GM19438 (cell line): ENCODE results near the gene STMN3.

Experiments
- ATAC-seq: cut with Tn5 transposase; IDR thresholded peaks from one replicate; pipeline ENCODE4 v1.9.1; 2021; ENCODE audit warnings: low read depth; ENCODE audit not compliant: unreplicated experiment

STMN3 gene

DNA sequence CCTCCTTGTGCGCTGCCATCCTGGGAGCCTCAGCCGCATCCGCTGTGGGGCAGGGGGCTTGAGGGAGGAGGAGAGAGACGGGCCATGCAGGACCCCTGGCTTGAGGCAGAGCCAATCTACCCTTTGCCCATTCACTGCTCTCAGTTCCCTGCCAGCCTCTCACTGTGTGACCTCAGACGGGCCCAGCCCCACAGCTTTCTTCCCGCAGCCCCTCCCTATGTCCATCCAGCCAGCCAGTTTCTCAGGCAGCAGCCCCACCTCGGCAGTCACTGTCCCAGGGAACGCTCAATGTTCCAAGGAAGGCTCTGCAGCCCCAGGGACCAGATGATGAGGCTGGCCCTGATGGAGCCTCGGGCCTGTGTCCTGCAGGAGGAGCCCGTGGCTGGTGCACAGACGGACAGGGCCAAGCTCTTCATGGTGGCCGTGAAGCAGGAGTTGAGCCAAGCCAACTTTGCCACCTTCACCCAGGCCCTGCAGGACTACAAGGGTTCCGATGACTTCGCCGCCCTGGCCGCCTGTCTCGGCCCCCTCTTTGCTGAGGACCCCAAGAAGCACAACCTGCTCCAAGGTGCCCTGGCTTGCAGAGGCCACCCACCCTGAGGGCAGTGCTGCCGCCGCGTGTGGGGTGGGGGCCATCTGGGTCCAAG is 39.3 kb upstream of the STMN3 start:
- ATAC-seq: no peak

DNA sequence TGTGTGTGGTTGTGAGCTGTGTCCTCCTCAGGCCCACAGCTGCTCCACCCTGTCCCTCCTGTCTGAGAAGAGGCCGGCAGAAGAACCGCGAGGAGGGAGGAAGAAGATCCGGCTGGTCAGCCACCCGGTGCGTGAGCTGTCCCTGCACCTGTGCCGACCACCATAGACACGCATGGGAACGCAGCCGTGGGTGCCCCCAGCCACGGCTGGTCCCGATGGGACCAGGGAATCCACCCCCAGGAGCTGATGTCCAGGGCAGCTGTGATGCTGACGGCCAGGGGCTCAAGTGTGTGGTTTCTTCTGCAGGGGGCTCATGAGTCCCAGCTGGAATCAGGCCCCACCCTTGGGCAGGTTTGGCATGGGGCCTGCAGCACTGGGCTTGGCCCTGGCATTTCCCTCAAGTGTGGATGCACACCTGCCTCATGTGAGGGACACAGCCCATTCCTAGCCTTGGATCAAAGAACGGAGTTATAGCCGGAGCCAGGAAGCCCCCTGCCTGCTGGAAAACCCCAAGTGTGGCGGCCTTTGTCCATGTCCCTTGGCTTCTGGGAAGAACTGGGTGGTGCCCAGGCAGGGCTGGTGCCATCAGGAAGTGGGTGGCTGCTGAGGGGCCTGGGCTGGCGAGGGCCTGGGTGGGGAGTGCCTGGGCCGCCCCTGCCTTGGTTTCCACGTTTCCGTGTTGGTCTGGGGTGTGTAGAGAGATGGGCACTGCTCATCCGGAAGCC is 38.6 kb upstream of the STMN3 start:
- no peak for ATAC-seq

DNA sequence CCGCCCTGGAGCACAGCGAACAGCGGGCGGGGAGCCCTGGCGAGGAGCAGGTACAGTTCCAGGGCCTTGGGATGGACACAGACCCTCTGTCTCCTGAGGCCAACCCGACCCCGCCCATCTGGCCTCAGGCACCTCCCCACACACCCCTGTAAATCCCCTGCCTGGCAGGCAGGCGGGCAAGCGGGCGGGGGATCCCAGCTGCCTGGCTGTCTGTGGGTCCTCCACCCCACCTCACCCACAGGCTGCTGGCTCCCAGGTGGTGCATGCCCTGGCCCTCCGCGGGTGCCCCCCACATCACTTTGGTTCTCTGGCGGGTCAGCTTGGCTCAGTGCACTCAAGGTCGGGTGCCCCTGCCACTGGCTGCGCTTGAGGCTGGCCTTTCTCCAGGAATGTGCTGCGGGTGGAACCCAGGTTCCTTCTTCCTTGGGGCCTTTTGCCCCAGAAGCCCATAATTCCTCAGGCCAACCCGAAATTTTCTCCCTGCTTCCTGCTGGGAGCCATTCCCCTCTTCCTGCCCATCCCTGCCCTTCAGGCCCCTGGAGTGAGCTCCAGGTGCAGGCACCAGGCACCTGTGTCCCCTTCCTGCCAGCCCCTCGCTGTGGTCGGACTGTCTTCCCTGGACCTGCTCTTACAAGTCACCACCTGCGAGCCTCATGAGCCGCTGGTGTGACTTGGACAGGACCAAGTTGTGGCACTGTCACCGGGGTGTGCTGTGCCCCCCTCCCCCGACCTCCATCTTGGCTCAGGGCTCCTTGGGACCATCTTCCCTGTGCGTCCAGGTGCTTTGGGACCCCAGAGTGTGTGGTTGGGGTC is 37.9 kb upstream of the STMN3 start:
- no peak for ATAC-seq

DNA sequence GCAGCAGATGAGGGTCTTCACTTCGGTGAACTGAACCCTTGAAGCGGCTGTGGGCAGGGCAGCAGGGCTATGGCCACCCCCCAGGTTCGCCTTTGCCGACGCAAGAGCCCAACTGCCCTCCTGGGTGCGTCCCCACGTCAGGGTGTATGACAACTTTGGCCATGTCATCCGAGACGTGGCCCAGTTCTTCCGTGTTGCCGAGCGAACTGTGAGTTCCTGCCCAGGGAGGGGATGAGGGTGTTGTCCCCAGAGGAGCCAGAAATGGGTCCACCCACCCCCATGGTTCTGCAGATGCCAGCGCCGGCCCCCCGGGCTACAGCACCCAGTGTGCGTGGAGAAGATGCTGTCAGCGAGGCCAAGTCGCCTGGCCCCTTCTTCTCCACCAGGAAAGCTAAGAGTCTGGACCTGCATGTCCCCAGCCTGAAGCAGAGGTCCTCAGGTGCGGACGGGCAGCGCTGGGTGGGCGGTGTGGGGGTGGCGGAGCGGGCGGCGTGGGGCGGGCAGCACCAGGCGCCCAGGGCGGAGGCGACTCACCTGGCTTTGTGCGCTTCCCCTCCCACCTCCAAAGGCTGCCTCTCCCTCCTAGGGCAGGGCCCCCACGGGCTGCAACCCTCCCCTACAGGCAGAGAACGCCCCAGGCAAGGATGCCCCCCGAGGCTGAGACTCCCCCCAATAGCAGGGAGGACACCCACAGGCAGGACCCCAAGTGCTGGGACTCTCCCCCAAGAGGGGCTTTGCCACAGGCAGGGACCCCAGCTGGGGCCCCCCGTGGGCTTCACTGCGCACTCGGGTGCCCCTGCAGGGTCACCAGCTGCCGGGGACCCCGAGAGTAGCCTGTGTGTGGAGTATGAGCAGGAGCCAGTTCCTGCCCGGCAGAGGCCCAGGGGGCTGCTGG is 37.0 kb upstream of the STMN3 start:
- no peak for ATAC-seq

DNA sequence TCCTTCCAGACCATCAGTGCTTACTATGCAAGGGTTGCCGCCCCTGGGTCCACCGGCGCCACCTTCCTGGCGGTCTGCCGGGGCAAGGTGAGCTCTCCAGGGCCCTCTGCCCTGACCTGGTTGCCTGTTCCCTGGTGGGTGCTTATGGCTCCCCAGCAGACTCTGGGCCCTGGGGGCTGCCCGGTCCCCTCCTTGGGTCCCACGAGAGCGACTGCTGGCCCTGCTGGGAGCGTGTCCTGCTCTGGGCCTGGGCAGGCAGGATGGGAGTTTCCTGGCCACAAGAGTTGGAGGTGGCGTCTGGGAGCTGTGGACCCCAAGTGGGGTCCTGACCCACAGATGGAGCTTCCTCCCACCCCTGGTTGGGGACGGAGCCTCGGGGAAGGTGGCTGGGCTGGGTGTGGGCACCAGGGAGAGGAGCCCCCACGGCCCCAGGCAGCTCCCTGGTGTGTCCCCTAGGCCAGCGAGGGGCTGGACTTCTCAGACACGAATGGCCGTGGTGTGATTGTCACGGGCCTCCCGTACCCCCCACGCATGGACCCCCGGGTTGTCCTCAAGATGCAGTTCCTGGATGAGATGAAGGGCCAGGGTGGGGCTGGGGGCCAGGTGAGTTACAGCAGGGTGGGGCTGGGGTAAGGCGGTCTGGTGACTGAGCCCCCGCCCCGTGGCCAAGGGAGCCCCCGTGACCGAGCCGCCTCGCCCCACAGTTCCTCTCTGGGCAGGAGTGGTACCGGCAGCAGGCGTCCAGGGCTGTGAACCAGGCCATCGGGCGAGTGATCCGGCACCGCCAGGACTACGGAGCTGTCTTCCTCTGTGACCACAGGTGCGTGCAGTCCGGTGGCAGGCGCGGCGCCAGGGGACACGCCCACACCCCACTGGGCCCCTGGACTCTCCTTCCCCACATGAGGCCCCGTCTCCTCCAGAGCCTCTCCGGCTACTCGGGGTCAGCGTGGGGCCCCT is 36.1 kb upstream of the STMN3 start:
- ATAC-seq: no peak

DNA sequence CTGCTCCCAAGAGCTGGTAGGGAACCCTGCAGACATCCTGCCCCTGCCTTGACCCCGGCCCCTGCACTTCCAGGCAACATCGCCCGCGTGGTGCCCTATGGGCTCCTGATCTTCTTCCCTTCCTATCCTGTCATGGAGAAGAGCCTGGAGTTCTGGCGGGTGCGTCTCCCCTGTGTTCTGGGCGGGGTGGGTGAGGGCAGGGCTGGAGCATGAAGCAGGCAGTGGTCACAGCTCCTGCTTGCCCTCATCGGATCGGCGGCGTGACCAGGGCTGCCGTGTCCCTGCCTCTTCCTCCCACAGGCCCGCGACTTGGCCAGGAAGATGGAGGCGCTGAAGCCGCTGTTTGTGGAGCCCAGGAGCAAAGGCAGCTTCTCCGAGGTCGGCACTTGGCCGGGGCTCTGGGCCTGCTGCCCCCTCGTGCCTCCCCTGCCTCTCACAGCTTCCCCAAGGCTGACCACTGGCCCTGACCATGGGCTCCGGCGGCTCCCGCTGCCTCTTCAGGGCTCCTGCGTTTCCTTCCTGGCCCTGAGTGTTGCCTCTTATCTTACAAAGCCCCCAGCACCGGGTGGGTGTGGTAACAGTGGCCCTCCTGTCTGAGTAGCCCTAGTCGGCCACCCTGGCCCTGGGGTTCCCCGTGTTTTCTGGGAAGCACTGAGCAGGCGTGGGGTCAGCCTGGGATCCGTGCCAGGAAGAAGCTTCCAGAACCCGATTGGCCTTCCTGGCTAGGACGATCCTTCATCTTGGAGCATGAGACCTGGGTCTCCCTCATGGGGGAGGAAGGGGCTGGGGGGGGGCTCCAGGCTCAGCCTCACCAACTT is 35.2 kb upstream of the STMN3 start:
- no peak for ATAC-seq

DNA sequence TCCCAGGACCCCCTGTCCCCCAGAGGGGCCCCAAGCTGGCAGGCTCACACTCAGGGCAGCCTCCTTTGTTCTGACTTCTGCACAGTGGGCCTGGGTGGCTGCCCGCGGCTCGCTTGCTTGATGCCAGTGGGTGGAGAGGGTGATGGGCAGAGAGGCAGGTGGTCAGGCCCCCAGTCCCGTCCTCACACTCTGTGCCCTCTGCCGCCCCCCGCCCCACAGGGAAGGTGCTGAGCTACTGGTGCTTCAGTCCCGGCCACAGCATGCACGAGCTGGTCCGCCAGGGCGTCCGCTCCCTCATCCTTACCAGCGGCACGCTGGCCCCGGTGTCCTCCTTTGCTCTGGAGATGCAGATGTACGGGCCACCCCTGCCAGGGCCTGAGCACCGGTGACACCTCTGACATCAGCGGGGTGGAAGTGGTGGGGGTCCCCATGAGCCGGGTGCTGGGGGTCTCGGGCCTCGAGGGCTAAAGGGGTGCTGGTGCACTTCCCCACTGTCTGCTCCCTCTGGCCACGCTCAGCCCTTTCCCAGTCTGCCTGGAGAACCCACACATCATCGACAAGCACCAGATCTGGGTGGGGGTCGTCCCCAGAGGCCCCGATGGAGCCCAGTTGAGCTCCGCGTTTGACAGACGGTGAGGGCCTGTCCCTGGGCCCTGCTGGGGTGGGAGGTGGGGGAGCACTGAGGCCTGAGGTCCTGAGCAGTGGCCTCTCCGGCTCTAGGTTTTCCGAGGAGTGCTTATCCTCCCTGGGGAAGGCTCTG is 34.4 kb upstream of the STMN3 start:
- no peak for ATAC-seq

DNA sequence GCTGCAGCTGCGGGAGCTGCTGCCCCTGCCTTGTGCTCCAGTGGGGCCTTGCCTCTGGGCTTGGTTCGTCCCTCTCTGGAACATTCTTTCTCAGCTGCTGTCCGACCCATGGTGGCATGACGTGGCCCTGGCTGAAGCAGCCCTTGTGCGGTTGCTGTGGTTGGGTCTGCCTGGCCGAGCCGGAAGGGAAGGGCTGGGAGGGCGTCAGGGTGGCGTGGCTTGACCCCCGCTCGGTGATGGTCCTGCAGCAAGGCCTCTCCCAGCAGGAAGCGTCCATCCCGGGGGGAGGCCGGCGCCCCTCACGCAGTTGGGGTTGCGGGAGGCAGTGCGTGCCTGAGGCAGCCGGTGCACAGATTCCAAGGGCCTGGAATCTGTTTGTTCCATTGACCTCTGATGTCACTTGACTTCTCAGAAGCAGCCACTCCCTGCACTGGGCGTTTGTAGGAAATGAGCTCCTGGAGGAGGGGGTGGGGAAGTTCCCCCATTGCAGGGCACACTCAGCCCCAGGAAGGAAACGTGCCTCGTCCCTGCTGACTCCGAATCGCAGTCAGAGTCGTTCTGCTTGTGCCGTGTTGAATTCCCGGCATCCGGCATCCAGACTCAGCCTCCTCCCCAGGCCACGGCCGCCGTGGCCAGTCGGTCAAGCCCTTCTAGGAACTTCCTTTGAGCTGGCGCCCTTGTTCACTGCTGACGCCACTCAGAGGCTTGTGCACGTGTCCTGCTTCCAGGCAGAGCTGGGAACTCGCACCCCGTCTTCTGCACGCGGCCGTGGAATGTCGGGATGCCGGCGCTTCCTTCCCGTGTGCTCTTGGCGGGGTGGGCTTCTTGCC is 33.5 kb upstream of the STMN3 start:
- no peak for ATAC-seq

DNA sequence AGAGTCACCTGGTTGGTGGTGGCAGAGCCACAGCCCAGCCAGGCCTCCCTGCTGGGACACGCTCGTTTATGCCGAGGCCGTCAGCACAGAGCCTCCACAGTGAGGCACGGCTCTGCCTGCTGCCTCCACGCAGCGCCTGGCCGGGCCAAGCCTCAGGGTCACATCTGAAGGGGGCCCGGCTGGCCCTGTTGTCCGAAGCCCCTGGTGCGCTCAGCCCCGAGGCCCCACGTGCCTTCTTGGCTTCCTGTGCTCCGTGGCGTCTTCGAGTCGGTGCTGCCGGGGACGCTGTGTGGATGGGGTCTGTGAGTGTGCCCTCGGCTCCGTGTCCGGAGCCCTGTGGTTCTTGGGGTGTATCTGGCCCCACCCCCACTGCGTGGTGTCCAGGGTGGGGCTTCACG is 32.9 kb upstream of the STMN3 start:
- ATAC-seq: no peak

DNA sequence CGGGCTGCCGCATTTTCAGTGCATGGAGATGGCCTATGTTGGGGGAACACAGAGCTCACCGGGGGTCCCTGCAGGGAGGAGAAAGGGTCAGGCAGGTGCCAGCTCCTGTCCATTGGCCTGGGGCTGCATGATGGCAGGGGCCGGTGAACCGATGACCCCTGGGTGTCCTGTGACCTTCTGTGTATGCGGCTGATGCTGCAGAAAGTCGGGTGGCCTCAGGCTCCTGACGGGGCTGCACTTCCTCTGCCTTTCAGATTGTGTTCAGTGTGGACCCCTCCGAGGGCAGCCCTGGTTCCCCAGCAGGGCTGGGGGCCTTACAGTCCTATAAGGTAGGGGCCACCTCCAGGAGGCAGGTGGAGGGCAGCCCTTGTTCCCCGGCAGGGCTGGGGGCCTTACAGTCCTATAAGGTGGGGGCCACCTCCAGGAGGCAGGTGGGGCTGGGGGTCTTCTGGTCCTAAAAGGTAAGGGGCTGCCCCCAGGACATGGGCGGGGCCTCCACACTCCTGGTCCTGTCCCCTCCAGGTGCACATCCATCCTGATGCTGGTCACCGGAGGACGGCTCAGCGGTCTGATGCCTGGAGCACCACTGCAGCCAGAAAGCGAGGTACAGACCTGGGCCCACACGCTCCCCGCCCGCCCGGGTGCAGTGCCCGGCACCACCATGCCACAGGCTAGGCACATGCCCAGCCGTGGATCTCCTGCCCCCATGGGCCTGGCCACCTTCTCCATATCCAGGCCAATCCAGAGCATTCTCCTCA is 32.2 kb upstream of the STMN3 start:
- no peak for ATAC-seq

DNA sequence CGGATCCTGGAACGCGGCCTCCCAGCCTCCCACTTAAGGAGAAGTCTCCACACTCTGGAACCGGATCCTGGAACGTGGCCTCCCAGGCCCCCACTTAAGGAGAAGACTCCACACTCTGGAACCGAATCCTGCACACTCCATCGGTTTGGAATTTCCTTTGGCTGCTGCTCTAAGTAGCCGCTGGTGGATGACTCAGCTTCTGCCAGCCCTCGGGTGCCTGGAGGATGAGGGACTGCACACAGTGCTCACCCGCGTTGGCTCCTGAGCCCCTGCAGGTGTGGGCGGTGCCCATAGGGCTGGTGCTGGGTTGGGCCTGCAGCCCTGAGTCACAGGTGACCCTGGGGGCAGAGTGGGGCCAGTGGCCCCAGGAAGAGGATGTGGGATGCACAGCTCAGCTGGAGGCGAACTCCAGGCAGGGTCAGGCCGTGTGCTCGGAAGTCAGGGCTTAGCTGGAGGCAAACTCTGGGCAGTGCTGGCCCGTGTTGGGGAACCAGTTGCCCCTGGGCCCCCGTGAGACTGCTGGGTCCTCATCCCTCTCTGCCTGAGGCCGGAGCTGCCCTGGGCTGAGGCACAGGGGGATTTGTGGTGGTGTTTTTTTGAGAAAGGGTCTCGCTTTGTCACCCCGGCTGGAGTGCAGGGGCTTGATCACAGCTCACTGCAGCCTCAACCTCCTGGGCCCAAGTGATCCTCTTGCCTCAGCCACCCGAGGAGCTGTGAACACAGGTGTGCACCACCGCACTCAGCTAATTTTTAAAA is 29.3 kb upstream of the STMN3 start:
- no peak for ATAC-seq

DNA sequence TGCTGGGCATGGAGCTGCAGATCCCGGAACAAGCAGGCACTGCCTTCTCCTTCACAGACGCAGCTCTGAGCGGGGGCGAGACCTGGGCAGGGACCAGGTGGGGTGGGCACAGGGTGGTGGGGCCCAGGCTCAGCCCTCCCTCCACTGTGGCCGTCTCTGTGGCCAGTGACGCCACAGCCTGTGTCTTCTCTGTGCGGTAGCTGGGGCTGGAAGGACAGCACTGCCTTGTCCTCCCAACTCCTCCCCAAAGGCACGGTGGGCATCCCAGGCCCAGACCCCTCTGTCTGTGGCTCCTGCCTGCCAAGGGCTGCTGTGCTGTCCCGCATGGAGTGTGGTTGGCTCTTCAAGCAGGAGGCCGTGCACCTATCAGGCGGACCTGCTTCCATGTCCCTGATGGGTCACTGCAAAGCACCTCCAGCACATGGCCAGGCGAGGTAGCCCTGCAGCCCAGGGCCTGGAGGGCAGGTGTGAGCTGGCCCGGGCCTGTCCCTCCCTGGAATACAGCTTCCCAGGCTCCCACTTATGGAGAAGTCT is 28.5 kb upstream of the STMN3 start:
- ATAC-seq: no peak

DNA sequence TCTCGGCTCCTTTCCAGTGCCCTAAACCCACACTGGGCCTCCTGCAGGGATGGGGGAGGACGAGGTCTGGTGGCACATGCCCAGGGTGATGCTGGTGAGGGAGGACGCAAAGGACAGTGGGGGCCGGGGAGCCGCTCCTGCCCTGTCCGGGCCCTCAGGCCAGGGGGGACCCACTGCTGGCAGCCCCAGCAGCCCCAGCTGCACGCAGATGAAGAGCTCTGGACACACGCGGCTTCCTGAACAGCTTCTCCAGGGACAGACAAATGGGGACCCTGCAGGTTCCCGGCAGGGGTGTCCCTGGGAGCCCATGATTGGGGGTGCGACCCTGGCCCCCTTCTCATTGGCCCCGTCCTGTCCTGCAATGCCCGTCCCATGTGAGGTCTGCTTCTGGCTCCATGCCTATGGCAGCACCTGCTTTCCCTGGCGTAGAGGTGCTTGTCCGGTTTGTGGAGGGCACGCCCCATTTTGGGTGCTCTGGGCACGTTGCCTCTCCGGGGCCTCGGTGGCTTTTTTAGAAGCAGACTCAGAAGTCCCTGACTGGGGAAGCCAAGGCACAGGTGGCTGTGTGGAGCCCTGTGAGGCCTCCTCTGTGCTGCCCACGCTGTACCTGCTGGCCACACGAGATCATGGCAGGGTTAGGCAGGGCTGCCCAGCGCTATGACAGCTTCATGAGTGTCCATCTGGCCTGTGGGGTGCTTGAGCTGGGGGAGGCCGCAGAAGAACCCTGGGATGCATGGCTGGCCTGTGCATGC is 27.8 kb upstream of the STMN3 start:
- ATAC-seq: no peak

DNA sequence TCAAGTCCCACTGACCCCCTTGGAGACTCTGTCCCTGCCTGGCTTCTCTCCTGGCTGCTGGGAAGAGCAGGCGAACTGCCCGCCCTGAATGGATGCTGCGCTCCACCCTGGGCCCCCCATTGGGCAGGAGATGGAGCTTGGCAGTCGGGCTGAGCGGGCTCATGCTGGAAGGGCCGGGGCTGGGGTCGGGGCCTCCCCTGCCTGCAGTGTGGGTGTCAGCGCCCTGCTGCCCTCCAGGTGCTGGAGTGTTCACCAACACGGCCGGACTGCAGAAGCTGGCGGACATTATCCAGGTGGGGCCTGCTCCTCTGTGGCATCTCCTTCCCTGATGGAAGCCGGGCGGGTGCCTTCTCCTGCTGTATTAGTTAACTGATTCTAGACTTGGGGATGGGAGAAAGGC is 27.2 kb upstream of the STMN3 start:
- no peak for ATAC-seq

DNA sequence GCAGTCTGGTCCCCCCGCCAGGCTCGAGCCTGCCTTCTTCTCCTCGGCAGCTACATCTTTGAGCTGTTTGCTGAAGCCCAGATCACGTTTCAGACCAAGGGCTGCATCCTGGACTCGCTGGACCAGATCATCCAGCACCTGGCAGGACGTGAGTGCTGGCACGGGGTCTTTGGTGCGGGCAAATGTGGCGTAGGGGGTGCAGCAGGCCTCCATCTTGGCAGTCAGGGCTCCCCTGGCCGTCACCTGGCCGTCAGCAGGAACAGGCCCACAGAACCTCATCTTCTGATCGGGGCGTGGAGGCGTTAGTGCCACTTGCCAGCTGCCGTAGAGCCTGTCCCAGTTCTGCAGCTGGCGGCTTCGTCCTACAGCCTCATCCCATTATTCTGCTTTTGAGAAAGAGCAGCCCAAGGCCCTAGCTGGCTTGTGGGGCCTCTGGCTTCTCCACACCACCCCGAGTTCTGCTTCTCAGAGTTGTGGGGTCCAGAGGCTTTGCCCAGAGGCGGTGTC is 26.6 kb upstream of the STMN3 start:
- ATAC-seq: no peak
